ENCODE measurements around the gene LRIF1. TPM values are rescaled to one million over a fixed set of nuclear protein-coding genes. Genes with fewer than 3 reads are reported as not detected.

Gene LRIF1
- total and polyA plus RNA-seq, 2 of the 8 experiments (the other 6 are each of a cell fraction or from before 2014, with no cell fraction given) = 5.2 to 19.3 TPM

DNA sequence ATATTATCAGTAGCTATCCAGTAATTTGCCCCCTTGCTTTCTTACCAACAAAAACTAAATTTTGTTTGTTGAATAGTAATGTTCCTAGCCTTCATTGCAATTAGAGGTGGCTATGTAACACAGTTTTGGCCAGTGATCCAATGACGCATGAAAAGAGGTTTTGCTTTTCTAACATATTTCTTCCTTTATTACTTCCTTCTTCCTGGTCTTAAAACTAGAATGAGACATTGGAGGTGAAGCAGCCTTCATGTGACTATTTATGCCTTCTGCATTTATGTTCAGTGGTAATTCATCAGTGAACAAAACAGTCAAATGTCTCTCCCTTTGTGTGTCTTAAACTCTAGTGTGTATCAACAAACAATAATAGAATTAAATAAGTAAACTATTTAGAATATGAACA lies 35.5 kb downstream of the LRIF1 start:
- H4K91ac ChIP-seq (replicated peaks; ENCODE audit: insufficient read length, low read length) = no peak overlapping the region
- H2BK15ac ChIP-seq (ENCODE audit: low read length) = no peak overlapping the region
- H4K5ac ChIP-seq (ENCODE audit: insufficient read length, low read depth, low read length) = no peak overlapping the region
- H3K9me3 ChIP-seq (ENCODE audit: insufficient read depth in 2 of 2, low read depth in 1 of 2, low read length in 1 of 2) = peaks cover 0 to 3% of the 10 kb centered on the region in 2 experiments; a peak in 2 of 4 replicates
- no peak overlapping the region for H3K4me2 ChIP-seq (ENCODE audit: insufficient read depth in 1 of 2, low read depth in 2 of 2, low read length in 2 of 2)
- no peak overlapping the region for H2AFZ ChIP-seq (ENCODE audit: low read length)
- H3K27ac ChIP-seq (ENCODE audit: low read depth, low read length) = no peak overlapping the region
- no peak overlapping the region for H2AK5ac ChIP-seq (ENCODE audit: low read depth, low read length)
- no peaks in the 10 kb centered on the region for H4K20me1 ChIP-seq (replicated peaks in 1 of 2; ENCODE audit: control insufficient read depth in 1 of 2, insufficient read depth in 2 of 2, low read length in 2 of 2)
- no peak overlapping the region for H2BK120ac ChIP-seq (replicated peaks; ENCODE audit: low read depth, low read length)
- no peaks in the 10 kb centered on the region for H3K23me2 ChIP-seq (ENCODE audit: low read depth, low read length)
- H3K36me3 ChIP-seq (ENCODE audit: control insufficient read depth in 2 of 4, insufficient read depth in 4 of 4, low read length in 3 of 4) = no peaks in the 10 kb centered on the region
- H3K56ac ChIP-seq (replicated peaks; ENCODE audit: insufficient read length, low read depth, low read length) = no peak overlapping the region
- H3K79me1 ChIP-seq (ENCODE audit: low read depth, low read length) = no peaks in the 10 kb centered on the region
- FAIRE-seq (no peak), DNase-seq (ENCODE audit: low read depth in 1 of 2, low spot score in 2 of 2) (no peak)
- CTCF ChIA-PET (ENCODE audit: partially characterized antibody) = no interaction called here
- no peak overlapping the region for H2BK12ac ChIP-seq (ENCODE audit: low read depth, low read length)
- 100% methylated on average over 1 of the region's 1 CpG; no CpG with 5 or more reads in 1 of the 2 experiments for WGBS, 2 experiments (ENCODE audit: extremely low coverage in 1 of 2, insufficient coverage in 1 of 2, insufficient read length in 1 of 2, insufficient replicate concordance in 2 of 2, low coverage in 1 of 2, low lambda C conversion rate in 2 of 2, missing lambda C conversion rate in 1 of 2)
- H3K23ac ChIP-seq (ENCODE audit: insufficient read length) = no peak overlapping the region
- H3K27me3 ChIP-seq (replicated peaks in 1 of 4; ENCODE audit: control insufficient read depth in 3 of 4, extremely low read depth in 1 of 4, insufficient read depth in 3 of 4, low read length in 3 of 4) = no peaks in the 10 kb centered on the region
- POLR2A ChIA-PET (ENCODE audit: partially characterized antibody) = no interaction called here
- H3K4ac ChIP-seq (replicated peaks; ENCODE audit: insufficient read length, low read depth, low read length) = no peak overlapping the region
- no peaks in the 10 kb centered on the region for H3K79me2 ChIP-seq (ENCODE audit: control insufficient read depth in 1 of 2, insufficient read depth in 2 of 2, low read length in 2 of 2)
- TF ChIP-seq TEAD4 (IDR thresholded peaks at IDR 0.05; ENCODE audit: low read depth, low read length) = no peak
- TF ChIP-seq BCL11A (IDR thresholded peaks at IDR 0.05; ENCODE audit: low read depth in 2 of 2, low read length in 2 of 2) = no peak
- no peak overlapping the region for H2BK20ac ChIP-seq (ENCODE audit: low read length)
- no peaks in the 10 kb centered on the region for H3K4me1 ChIP-seq (replicated peaks in 1 of 4; ENCODE audit: control insufficient read depth in 3 of 4, insufficient read depth in 4 of 4, low read length in 3 of 4)
- H3K18ac ChIP-seq (ENCODE audit: extremely low read depth, low read length) = no peak overlapping the region
- no peak overlapping the region for H3K14ac ChIP-seq (ENCODE audit: insufficient read length)
- H3K4me3 ChIP-seq (ENCODE audit: extremely low read depth in 1 of 4, insufficient read depth in 2 of 4, low read depth in 3 of 4, low read length in 4 of 4) = no peak overlapping the region
- no peak overlapping the region for H3K9ac ChIP-seq (replicated peaks in 1 of 4; ENCODE audit: extremely low read depth in 1 of 4, low read depth in 3 of 4, low read length in 3 of 4)
- no peak overlapping the region for H4K8ac ChIP-seq (ENCODE audit: extremely low read depth, insufficient read depth, low read length)
- no peak overlapping the region for H2BK5ac ChIP-seq (ENCODE audit: low read depth, low read length)
